NCI-H2029 (cell line): ENCODE results near the gene PFN3.

Experiments used
- DNase-seq: peaks from one replicate; lab custom pipeline; 2025; lab: John Stamatoyannopoulos, UW

Gene PFN3

DNA sequence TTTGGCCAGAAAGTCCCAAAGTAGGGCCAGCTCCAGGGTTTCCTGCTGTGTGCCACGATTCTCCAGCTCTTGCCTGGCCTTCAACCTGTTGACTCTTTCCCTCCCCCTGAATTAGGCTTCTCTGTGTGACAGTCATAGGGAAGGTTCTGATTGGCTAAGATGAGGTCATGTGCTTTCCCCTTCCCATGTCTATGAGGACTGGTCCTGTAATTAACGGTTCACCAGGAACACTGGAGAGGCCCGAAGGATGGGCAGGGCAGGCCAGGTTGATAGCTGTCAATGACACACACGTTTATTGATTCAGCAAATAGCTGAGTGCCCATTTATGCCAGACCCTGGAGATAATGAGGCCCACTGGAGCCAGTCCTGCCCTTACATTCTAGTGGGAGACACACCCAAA lies 37.2 kb upstream of the PFN3 start:
- no peak for DNase-seq

DNA sequence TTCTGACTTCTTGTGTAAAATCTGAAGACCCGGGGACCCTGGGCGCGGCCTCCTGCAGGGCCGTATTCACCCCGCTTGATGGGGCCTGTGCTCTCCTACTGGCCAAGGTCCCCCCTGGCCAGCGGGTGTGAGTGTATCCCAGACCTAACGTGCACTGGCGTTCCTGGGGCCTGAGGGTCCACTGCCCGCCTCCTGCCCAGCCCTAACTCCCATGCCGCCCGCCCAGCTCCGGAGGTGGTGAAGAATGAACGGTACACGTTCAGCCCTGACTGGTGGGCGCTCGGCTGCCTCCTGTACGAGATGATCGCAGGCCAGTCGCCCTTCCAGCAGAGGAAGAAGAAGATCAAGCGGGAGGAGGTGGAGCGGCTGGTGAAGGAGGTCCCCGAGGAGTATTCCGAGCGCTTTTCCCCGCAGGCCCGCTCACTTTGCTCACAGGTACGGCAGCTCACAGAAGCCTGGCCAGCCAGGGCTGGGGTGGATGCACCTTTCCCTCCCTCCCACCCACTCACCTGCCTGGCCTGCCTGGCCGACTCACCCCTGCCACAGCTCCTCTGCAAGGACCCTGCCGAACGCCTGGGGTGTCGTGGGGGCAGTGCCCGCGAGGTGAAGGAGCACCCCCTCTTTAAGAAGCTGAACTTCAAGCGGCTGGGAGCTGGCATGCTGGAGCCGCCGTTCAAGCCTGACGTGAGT lies 35.5 kb upstream of the PFN3 start:
- DNase-seq = no peak

DNA sequence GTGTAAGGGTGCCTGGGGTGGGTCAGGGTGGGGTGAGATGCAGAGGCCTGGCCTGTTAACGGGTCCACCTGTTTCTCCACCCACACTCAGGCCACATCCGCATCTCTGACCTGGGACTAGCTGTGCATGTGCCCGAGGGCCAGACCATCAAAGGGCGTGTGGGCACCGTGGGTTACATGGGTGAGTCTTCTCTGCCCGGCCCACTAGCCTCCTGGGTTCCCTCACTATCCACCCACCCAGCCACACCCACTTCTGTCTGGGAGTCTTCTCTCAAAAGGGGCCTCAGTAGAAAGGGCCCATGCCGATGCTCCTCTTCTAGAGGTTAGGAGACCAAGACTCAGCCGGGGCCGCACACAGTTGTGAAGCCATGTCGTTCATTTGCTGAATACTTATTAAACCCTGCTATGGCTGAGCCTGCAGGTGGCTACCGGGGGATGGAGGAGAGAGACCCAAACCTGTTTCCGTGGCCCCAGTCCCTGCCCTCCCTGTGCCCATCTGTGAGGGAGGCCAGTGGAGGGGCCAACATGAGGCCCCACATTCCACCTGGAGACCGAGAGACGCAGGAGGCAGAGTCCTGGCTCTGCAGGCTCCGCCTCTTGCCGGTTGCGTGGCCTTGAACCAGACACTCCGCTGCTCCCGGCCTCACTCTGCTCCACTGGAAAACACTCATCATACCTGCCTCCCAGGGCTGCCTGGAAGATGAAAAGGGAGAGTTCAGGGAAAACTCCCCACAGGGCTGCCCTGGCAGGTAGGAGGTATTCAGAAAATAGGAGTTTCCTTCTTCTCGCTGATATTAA lies 34.7 kb upstream of the PFN3 start:
- DNase-seq = no peak

DNA sequence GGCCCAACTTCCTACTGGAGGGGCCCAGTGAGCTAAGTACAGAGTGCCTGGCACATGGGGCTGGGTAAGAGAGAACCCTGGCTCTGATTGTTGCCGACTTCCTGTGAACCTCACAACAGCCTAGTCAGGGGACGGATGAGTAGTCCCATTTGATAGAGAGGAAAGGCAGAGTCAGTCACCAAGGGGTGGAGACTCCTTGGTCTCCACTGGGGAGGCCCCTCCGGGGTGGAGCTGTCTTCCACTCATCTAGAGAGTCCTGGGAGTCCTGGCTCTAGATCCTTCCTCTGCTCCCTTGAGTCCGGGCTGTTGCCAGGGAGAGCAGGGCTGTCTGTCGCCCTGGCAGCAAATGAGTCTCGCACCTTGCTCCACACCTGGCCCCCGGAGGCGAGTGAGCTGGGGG lies 34.0 kb upstream of the PFN3 start:
- DNase-seq = no peak

DNA sequence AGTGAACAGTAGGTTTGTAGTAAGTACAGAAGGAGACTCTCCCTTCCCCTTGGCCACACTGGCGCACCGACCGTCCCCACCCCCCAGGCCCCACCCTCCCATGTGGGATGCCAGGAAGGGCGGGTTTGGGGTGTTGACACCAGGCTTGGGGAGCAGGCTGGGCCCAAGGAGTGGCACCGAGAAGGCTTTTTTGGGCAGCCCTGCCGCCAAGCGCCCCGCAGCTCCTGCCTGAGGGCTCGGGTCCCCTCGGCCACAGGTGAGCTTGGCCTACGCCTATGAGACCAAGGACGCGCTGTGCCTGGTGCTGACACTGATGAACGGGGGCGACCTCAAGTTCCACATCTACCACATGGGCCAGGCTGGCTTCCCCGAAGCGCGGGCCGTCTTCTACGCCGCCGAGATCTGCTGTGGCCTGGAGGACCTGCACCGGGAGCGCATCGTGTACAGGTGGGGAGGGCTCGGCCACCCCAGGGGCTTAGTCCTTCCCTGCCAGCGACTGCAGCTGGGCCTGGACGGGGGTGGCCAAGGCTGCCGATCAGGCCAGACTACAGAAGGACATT lies 33.3 kb upstream of the PFN3 start:
- no peak for DNase-seq

DNA sequence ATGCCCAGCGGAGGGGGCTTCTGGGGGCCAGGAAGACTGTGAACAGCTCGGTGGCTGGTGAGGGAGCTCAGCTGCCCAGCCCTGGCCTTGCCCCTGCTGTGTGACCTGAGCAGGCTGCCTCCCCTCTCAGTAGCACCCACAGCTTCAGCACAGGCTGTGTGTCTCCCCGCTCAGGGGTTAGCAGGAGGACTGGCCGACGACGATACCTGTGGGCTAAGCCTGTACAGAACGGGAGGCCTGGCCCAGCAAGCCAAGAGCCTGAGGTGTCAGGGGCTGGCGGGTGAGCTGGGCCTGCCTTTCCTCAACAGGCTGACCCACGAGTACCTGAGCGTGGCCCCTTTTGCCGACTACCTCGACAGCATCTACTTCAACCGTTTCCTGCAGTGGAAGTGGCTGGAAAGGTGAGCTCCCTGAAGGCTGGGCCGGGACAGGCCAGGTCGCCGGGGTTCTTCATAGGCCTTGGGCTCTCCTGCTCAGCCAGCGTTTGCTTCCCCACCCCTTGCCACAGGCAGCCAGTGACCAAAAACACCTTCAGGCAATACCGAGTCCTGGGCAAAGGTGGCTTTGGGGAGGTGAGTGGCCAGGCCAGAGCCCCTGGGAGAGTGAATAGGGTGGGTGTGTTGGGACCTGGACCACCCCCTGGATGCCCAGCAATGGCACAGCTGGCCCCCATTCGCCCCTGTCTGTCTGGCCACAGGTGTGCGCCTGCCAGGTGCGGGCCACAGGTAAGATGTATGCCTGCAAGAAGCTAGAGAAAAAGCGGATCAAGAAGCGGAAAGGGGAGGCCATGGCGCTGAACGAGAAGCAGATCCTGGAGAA lies 32.6 kb upstream of the PFN3 start:
- no peak for DNase-seq

DNA sequence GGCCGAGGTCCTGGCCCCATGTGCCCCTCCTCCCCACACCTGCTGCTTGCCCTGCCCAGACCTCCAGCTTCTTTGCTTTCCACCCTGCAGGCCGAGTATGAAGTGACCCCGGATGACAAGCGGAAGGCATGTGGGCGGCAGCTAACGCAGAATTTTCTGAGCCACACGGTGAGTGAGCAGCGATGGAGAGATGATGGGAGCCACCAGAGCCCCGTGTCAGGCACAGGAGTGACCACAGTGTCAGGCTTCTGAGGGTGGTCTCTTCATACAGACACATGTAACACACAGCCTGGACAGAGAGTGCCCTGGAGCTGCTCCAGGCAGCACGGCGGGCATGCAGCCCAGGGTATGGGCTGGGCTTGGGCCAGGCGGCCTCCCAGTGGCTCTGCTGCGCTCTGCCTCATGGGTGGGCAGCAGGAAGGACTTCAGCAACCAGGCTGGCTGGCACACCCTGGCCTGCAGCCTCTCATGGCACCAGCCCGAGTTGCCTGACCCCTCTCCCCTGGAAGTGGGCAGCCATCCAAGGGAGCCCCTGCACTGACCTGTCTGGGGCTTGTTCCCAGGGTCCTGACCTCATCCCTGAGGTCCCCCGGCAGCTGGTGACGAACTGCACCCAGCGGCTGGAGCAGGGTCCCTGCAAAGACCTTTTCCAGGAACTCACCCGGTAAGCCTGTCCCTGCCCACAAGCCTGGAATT lies 31.8 kb upstream of the PFN3 start:
- no peak for DNase-seq

DNA sequence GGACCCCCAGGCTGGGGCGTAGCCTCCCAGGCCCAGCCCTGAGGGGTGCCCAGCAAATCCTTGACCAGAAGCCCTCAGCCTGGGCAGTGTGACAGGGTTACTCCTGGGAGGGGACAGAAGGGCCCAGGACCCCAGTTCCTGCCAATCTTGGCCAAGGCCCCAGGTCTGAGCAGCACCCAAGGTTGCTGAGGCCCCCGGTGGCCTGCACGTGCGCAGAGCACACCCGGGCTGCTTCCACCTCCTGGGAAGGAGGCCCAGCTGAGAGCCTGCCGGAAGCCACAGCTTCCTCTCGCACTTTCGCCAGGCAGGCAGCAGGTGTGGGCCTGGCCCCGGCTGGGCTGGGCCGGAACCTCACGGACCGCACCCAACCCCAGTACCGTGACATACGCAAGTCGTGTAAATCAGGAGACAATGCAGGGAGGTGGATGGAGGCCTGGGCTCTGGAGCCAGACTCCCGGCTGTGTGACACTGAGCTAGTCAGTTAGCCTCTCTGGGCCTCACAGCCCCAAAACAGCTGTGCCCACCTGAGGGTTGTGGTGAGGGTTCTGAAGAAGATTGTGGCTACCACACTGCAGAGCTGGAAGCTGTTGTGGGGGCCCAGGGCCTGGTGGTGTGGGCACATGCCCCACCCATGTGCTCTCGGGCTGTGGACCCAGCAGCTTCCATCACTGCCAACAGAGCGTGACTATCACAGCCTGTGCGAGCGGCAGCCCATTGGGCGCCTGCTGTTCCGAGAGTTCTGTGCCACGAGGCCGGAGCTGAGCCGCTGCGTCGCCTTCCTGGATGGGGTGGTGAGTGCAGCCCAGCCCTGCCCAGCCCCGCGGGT lies 31.1 kb upstream of the PFN3 start:
- no peak for DNase-seq

DNA sequence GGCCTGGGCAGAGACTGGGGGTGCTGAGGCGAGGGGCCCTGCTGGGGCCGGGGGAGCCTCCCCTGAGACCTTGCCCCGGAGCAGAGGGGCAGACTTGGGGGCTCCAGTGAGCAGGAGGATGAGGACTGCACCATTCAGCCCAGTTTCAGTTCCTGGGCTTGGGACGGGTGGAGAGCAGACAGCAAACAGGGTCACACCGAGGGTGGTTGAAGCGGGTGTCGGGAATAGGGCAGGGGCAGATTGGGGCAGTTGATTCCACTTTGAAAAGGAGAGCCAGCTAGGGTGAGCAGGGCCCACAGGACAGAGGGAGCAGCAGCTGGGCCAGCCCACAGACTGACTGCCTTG lies 30.5 kb upstream of the PFN3 start:
- DNase-seq = no peak

DNA sequence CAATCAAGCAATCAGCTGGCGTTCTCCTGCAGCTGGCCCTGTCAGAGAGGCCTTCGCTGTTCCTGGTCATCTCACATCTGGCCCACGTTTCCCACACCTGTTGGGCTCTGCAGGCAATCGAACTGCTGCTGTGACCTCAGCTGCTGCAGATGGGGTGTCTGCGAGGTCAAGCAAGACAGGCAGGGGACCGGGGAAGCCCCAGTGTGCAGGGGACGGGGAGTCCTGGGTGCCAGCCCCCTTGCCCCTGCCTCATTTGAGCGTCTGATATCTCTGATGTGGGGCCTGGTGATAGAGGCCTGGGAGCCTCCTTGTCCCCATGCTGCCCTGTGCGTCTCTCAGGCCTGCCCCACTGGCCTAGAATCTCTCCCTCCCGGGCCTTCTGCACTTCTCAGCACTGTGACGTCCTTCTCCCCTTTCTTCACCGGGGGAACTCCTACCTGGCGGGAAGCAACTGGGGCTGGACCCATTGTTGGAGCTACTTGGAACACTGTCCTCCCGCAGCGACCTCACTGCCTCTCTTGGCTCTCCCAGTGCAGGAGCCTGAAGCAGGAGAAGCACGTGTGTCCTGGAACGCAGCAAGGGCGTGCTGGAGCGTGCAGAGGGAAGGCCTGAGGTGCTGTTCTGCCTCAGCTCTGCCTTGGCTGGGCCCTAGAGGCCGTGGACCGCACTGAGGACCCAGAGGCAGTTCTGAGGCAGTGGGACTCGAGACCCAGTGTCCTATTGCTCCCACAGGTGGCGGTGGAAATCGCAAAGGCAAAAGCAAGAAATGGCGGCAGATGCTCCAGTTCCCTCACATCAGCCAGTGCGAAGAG lies 29.9 kb upstream of the PFN3 start:
- no peak for DNase-seq

DNA sequence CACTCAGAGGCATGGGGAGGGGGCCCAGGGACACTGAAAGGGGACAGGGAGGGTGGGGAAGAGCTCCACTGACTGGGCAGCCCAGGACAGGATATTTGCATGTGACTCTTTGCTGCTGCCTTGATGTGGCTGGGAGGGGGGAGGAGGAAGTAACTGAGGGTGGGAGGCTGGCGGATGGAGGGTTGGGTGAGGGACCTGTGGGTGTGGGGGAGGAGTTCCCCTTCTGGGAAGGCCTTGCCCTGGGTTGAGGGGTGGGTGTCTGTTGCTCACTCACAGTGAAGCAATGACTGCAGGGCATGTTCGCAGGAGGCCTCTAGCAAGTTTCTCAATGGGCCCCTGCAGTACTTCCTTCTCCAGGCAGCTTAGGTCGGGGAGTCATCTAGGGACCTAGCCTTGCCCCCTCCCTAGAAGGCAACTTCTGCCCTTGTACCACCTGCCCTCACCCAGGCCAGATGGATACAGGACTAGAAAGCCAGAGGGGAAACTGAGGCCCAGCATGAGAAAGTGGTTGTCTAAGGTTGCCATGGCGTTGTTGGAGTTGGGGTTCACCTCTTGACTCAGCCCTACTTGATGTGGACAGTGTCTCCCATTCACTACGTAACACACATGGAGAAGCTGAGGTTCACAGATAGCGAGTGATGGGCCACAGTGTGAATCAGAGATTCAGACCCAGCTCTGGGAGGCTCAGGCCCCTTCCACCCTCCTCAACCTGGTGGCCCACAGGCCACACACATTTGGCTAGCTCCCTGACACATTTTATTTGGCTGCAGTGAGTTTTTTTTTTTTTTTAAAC lies 29.0 kb upstream of the PFN3 start:
- no peak for DNase-seq

DNA sequence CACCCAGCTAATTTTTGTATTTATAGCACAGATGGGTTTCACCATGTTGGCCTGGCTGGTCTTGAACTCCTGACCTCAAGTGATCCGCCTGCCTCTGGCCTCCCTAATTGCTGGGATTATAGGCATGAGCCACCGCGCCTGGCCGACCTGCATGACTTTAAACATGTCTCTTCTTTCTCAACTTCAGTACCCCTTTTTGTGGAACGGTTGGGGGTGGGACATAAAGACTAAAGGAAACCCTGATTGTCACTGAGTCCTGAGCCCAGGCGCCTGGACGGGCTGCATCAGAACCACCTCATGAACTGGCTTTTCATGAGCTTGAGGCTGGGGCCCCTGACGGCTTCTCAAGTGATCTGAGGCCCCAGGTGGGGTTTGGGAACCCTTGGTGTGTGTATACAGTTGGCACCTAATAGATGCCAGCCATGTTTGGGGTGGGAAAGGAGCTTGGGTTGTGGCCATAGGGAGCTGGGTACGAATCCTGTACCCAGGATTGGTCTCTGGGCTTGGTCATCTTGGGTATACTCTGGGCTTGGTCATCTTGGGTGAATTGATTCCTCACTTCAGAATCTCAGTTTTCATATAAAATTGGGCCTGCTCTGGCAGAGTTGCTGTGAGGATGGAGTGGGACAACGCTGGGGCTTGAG lies 28.2 kb upstream of the PFN3 start:
- DNase-seq = no peak

DNA sequence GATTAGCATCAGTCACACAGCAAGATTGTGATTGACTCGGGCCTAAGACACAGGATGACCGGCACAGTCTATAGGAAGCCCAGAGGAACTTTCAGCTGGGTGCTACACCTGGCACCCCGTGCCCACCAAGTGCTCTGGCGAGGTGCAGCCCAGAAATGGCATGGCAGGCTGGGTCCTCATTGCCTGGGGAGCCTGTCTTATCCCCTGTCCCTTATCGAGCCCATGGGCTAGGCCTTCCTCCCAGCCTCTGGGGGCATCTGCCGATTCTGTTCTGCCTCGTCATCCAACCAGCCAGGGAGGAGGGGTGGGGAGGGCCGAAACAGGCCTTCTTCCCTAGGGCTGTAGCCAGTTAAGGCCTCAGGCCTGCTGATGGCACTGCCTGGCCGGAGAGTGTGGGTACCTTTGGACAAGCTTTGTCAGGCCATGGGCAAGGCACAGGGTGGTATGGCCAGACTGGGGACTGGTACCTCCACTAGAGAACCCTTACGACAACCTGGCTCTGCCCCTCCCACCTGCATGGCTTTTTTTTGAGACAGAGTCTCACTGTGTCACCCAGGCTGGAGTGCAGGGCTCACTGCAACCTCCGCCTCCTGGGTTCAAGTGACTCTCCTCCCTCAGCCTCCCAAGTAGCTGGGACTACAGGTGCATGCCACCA lies 27.6 kb upstream of the PFN3 start:
- no peak for DNase-seq

DNA sequence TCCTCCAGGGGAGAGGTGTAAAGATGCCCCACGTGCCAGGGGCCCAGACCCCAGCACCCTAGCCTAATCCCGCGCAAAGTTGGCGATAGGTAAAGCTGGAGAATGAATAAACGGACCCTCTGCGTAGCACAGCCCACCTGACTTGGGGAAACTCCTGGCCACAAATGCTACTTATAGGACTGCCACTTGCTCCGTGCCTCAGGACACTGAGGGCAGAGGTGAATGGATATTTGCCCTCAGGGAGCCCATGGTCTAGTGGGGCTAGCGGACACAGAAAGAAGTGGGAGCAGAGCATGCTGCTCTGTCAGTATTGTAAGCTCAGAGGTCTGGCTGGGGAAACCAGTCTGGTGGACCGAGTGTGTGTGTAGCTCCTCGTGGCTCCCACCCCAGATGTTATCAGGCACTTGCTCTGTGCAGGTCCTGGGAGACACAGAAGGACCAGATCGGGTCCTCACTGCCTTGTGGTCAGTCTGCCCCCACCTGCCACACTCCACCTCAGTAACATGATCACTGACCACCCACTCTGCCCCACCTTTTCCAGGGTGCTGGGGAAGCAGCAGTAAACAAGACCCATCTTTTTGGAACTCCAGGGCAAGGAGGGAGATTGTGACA lies 26.9 kb upstream of the PFN3 start:
- DNase-seq = no peak

DNA sequence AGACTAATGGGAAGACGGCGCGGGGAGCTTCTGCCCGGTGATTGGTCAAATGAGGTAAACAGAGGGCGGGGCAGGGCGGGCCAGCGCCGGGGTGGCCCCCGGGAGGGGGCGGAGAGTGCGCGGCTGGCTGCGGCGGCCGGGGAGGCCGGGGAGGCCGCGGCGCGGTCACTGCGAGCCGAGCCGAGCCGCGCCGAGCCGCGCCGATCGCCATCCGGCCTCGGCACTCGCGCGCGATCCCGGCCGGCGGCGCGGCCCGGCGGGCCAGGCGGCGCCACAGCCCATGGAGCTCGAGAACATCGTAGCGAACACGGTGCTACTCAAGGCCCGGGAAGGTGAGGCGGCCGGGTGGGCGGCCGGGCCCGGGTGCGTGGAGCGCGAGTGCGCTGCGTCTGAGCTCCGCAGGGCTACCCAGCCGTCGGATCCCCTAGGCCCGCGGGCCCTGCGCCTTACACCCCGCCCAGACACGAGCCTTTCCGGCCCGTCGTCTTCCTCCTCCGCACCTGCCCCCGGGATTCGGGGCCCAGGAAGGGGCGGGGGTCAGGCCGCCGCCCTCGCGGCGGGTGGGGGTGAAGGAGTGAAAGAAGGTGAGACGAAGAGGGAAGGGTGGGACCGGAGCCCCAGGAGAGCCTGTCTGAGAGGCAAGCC lies 26.2 kb upstream of the PFN3 start, which contains the start of gene GRK6:
Gene GRK6 (plus strand): TSS at position 111 of the 645 bp plus-strand sequence. CDS start 170 bp downstream, at position 281.
- no peak for DNase-seq

DNA sequence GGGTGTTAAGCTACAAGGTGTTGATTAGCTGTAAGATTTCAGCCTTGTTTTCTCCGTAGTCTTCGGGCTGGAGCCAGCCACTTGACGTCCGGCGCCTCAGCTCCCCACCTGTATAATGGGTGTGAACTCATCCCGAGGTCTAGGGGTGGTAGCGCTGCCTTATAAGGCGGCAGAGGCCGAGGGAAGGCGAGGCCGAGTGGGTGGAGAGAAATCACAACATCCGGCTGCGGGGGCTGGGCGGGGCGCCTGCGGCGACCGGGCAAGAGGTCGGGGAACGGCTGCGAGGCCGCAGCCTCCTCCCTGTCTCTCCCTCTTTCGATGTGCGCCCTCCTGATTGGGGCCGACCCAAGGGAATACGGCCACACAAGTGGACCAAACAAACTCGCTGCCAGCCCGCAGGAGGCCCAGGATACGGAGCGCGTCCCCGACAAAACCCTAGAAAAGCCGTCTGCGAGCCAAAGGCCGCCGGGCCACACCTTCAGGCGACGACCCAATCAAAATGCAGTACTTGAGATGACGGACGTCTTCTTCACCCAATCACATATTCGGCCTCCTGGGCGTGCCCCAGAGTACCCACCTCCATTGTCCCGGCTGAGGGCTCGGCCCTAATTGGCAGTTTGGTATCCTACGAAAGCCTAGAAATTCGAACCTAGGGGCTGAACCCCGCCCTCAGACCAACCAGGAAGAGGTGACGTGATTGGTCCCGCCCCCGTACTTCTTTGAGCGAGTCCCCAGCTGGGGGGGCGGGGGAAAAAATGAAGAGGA lies 25.5 kb upstream of the PFN3 start:
- peak; percentile 100 for DNase-seq
